Cardiac atrium fibroblast (primary cell): ENCODE results near the gene RRP36. TPM values are rescaled to one million over a fixed set of nuclear protein-coding genes. Genes with fewer than 3 reads are reported as not detected.

ENCODE experiments used
- total RNA-seq: library from RNA; depleted of rRNA; stranded (reverse); fragments of >200 nt; gene quantifications from 2 replicates; pipeline ENCODE4 v1.2.3, GENCODE V29; 2015

The RRP36 gene, protein sequence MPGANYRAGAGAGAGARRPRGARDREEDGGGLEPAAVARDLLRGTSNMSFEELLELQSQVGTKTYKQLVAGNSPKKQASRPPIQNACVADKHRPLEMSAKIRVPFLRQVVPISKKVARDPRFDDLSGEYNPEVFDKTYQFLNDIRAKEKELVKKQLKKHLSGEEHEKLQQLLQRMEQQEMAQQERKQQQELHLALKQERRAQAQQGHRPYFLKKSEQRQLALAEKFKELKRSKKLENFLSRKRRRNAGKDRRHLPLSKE
- 68.4 and 69.9 TPM in 2 replicates for total RNA-seq

DNA sequence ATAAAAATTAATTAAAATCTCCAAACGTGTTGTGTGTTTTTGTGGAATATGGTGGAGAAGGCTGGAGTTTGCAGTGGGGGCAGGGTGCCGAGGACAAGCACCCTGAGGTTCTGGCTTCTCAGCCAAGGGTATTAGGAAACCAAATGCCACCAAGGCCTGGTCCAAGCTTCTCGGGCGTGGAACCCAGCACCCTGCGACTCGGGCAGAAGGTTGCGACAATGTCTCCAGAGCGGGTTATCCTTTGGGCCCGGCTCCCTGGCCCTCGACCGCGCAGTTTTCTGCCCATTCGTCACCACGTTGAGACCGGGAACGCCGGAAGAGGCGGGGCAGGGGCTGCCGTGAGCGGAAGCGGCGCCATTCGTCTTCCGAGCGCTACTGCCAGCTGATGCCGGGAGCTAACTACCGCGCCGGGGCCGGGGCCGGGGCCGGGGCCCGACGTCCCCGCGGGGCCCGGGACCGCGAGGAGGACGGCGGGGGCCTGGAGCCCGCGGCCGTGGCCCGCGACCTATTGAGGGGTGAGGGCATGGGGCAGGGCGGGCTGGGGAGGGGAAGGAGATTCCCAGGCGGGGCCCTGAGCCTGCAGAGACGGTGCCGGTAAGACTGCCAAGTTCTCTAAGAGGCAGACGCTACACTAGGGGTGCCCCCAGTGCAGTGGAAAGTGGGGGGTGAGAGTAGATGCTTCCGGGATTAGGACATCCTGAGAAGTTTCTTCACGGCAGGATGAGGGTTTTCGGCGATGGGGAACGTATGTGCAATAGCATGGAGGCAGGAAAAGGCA is at the start of gene RRP36:
Gene RRP36, plus strand, starts transcription at position 354 of the 778 bp plus-strand sequence. Its CDS starts 32 bp downstream, at position 386.

DNA sequence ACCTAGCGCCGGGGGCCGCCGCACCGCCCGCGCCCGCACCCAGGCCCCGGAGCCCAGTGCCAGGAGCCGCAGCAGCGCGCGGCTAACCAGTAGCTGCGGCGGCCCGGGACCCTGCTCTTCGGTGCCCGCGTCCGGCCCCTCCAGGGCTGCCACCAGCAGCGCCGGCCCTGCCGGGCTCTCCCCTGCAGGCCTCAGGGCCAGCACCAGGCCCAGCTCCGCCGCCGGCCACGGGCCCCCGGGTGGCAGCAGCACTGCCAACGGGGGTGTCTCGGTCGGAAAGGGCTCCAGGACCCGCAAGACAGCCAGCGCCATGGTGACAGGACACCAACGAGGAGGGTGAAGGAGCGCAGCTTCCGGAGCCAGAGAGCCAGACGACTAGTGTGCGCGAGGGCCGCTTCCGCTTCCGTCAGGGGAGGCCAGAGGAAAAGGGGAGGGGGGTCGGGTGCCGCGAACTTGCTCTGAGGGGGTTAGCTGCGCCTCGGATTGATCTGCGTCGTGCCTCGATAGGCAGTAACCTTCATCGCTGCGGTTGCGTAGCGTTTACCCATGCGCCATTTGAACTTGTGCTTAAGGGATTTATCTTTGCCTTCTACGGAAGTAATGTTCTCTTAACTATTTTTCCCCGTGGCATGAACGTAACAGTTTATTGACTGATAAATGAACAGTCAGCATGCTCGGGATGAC is 42.4 kb upstream of the RRP36 start, which contains the start of gene PEX6:
Gene PEX6, minus strand, starts transcription at position 343 of the 684 bp plus-strand sequence. Its CDS starts 31 bp downstream, at position 312.

DNA sequence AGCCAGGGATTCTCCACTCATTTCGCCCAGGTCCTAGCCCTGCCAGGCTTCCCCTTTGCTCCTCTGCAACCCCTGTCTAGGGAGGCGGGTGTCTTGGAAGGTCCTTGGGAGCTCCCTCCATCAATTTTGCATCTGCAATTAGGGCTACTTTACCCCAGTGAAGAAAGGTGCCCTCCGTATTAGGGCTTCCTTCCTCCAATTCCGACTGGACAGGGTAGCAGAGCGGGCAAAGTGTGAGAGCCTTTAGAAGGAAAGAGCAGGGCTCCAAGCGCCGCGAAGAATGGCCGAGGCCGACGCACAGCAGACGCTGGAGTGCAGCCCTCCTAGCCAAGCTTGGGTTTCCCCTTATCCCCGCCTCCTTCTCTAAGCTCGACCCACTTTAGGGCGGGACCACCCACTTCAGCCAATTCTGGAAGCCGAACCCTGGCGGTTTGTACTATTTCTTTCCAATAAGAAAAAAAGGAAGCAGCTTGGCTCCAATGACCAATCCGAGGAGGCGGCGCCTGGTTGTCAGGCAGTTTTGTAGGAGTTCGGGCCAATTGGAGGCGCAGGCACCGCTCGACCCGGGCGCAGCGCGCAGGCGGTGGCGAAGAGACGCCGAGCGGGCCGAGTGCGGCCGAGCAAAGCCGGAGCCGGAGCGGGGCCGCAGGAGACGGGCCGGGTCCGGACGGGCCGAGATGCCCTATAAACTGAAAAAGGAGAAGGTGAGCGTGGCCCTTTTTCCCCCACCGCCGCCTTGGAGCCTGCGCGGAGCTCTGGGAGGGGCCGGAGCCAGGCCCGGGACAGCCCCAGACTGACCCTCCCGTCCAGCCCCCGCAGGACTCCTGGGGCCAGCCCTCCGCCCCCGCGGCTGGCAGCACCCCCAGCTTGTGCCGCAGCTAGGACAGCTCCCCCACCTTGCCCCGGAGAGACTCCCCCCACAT is 37.2 kb upstream of the RRP36 start, which contains the start of gene PPP2R5D:
Gene PPP2R5D, plus strand, starts transcription at position 570 of the 923 bp plus-strand sequence. Its CDS starts 108 bp downstream, at position 678.

DNA sequence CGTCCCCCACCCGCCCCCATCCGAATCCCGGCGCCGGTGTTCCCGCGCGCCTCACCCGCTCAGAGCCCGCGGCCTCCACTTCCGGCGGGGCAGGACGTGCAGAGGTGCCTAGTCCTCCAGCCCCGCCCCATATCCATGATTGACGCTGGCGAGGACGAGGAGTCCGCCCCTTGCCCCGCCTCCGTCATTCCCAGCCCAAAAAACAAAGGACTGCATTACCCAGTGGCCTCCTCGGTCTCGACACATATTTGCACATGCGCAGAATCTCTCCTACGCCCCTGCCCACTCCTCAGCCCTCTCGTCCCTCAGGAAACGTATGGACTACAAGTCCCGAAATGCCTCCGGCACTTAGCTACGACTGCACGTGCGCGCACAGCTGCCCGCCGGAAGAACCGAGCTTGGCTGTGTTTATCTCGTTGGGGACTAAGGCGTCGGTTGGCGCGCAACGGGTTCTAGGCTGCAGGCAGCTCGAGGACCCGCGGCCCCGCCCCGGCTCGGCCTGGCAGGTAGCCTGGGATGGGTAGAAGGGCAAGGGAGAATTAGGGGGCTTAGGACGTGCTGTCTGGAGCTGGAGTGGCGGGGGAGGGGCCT is 7.5 kb upstream of the RRP36 start, which contains the start of the genes KLHDC3 and MEA1:
Gene KLHDC3, plus strand, starts transcription at position 407 of the 591 bp plus-strand sequence. CDS start 2,944 bp downstream, outside the sequence.
Gene MEA1, minus strand, starts transcription at position 104 of the 591 bp plus-strand sequence. CDS start 133 bp downstream, outside the sequence.

DNA sequence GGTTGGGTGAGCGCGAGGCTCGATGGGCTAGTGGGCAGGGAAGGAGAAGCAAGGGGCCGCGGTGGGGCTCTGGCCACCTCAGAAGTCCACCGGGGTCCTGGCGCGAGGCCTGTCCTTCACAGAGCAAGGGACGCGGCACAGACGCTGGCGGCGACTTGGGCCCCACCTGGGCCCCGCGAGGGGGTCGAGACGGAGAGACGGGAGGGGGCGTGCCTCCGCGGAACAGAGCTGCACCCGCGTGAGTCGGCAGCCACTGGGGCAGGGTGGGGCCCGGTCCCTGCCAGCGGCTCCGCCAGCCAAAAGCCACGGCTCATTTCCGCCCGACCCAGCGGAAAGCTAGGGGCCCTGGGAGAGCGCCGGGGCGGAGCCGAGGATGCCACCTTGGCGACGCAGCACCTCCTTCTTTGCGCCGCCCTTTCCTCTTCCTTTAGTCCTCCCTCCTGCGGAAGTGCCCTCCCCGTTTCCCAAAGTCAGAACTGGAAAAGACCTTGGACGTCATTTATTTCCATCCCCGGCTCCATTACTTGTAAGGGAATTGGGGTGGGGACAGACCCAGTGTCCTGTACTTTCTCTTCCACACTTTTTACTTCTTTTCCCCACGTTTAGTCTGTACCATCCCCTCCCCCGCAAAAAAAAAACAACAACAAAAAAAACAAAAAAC is 32.3 kb downstream of the RRP36 start, which contains the start of gene CUL7:
Gene CUL7, minus strand, starts transcription at position 307 of the 661 bp plus-strand sequence. CDS start 1,063 bp downstream, outside the sequence.

DNA sequence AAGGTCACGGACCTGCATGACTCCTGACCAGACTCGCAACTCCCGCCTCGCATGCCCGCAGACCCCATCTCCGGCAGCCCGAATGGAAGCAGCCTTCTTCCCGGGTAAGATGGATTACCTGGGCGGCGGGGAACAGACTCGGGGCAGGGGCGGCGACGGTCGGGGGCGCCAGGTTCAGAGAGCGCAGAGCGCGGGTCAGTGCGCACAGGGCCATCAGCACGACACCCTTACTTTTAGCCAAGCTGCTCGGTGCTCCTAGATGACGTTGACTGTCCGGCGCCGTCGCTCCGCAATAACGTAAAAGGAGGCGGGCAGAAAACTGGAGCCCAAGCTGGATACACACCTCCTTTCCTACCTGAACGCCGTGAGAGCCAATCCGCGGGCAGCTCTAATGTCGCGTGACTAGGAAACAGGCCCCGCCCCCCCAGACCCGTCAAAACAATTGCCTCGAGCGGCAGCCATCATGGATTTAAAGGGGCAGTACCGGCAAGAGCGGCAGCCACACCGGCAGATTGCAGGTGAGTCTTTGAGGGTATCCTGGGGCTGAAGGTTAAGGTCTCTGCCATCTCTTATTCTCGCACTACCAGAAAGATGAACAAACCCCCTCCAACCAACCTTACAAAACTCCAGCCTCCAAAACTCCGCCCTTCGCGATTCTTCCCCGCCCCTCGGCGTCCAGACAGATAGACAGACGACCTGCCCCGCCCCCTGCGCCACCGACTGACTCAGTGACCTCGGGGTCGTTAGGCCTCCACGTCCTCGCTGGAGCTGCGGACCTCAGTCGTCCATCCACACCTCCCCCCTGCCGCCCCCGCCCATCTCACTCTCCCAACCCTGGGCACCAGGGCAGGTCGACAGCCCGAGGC is 38.0 kb downstream of the RRP36 start, which contains the start of the genes KLC4 and MRPL2:
Gene KLC4, plus strand, starts transcription at position 464 of the 866 bp plus-strand sequence. CDS start 1,705 bp downstream, outside the sequence.
Gene MRPL2, minus strand, starts transcription at position 267 of the 866 bp plus-strand sequence. Its CDS starts 53 bp downstream, at position 214.

DNA sequence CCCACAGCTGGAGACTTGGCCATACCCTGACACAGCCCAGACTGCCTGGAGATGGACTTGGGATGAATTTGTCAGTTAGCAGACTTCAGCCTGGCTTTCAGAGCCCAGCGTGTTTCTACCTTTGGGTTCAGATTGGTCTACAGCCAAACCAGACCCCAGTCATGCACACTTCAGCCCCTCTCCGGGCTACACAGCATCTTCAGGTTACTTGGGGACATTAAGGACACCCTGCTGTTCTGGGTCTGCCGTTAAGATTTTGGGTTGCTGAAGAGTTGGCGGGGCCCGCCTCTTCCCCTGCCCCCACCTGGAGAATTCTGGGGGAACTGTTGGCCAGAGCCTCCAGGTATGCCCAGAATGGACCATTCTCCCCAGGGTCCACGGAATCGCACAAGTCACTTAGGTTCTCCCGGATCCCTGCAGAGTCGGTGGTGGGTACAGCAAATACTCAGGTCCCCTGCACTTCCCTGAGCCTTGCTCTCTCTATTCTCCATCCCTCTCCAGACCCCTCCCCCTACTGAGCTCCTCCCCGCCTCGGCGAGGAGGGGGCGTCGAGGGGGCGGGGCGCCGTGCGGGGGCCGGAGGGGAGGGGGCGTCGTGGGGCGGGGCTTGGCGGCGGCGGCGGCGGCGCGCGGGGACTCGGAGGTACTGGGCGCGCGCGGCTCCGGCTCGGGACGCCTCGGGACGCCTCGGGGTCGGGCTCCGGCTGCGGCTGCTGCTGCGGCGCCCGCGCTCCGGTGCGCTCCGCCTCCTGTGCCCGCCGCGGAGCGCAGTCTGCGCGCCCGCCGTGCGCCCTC is 54.4 kb downstream of the RRP36 start, which contains the start of gene PTK7:
Gene PTK7, plus strand, starts transcription at position 645 of the 794 bp plus-strand sequence. CDS start 175 bp downstream, outside the sequence.

Other genes with a start within 250 kb of the RRP36 start
- gene BICRAL, start 239.6 kb upstream of the RRP36 start, total RNA-seq = 3.6 and 4.2 TPM in 2 replicates
- 95.1 and 98.3 TPM in 2 replicates for gene RPL7L1, start 142.0 kb upstream of the RRP36 start, total RNA-seq
- not detected in 2 replicates for gene PTCRA, start 105.6 kb upstream of the RRP36 start, total RNA-seq
- gene CNPY3, start 92.1 kb upstream of the RRP36 start, total RNA-seq = 24.3 and 26.7 TPM in 2 replicates
- not detected in 2 replicates for gene GNMT, start 60.9 kb upstream of the RRP36 start, total RNA-seq
- gene PEX6, start 42.4 kb upstream of the RRP36 start, total RNA-seq = 11.0 and 16.2 TPM in 2 replicates
- gene PPP2R5D, start 37.1 kb upstream of the RRP36 start, total RNA-seq = 35.6 and 39.7 TPM in 2 replicates
- gene MEA1, start 7.7 kb upstream of the RRP36 start, total RNA-seq = 75.2 and 88.8 TPM in 2 replicates
- 99.6 and 118 TPM in 2 replicates for gene KLHDC3, start 7.4 kb upstream of the RRP36 start, total RNA-seq
- gene CUL7, start 32.2 kb downstream of the RRP36 start, total RNA-seq = 27.1 and 30.5 TPM in 2 replicates
- 14.3 and 17.7 TPM in 2 replicates for gene MRPL2, start 37.8 kb downstream of the RRP36 start, total RNA-seq
- 9.4 and 13.6 TPM in 2 replicates for gene KLC4, start 38.0 kb downstream of the RRP36 start, total RNA-seq
- gene PTK7, start 54.7 kb downstream of the RRP36 start, total RNA-seq = 82.6 and 84.1 TPM in 2 replicates
- 21.5 and 27.3 TPM in 2 replicates for gene SRF, start 149.6 kb downstream of the RRP36 start, total RNA-seq
- 10.9 and 16.4 TPM in 2 replicates for gene CUL9, start 160.6 kb downstream of the RRP36 start, total RNA-seq
- gene DNPH1, start 207.9 kb downstream of the RRP36 start, total RNA-seq = 60.7 and 96.4 TPM in 2 replicates
- not detected in 2 replicates for gene TTBK1, start 221.9 kb downstream of the RRP36 start, total RNA-seq